Fibroblast of skin of left quadriceps (primary cell): ENCODE results near the gene MPG.

Source experiments
- DNase-seq, 2 experiments: peaks; one replicate each; pipeline ENCODE4 v3.0.0-alpha.2; 2013; ENCODE audit warnings: low read depth in 2 of 2

Gene MPG

DNA sequence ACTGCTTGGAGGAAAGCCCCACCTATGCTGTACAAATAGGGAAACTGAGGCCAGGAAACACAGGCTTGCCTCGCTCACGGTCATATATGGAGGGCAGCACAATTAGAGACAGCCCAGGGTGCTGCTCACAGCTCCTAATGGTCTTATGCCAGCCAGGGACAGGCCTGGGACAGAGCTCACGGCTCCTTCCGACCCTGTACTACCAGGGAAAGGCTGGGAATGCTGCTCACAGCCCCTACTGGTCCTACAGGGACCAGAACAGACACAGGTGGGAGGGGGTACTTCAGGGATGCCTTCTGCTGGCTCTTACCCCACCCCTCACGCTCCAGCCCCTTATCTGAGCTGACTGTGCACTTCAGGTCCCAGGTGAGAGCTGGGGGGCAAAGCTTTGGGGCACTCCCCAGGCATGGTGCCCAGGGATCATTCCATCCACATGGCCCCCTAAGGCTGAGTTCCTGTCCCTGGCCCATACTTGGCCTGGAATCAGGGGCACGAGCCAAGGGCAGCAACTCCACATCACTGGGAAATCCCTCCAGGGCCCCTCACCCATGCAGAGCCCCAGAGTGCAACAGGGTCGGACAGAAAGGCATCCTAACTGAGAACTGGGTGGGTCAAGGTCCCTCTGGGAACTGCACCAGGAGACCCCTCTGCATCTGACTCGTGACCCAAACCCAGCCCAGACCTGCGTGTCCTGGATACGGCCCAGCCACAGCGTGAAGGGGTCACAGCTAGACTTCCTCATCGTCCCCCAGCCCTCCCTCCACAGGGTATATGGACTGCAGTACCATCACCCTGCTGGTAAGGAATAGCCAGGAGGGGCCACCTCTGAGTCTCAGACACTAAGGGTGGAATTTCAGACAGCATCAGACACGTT is 11.5 kb upstream of the MPG start:
- no peak for DNase-seq

DNA sequence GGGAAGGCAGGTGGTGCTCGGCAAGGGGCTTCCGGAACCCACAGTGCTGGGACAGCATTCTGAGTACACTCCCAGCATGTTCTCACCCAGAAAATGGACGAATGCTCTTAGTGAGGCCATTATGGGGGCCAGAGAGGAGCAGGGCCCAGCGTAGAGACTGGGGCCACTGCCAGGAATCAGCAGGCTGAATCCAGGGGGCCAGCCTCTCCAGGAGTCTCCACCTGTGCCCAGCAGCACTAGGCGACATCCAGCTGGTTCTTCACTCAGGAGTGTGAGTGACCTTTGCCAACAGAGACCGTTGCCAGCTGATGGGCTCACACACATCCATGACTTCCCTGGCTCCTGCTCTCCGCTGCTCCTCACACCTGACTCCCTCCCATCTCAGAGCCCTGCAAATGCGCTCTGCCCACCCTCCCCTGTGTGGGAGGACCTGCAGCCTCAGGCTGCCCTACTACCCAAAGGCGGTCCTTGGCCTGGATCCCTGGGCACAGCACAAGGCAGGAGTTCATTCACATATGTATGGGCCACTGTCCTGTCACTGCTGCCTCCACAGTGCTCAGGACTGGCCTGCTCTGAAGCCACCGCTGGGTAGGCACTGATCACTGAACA is 10.7 kb upstream of the MPG start:
- DNase-seq = no peak

DNA sequence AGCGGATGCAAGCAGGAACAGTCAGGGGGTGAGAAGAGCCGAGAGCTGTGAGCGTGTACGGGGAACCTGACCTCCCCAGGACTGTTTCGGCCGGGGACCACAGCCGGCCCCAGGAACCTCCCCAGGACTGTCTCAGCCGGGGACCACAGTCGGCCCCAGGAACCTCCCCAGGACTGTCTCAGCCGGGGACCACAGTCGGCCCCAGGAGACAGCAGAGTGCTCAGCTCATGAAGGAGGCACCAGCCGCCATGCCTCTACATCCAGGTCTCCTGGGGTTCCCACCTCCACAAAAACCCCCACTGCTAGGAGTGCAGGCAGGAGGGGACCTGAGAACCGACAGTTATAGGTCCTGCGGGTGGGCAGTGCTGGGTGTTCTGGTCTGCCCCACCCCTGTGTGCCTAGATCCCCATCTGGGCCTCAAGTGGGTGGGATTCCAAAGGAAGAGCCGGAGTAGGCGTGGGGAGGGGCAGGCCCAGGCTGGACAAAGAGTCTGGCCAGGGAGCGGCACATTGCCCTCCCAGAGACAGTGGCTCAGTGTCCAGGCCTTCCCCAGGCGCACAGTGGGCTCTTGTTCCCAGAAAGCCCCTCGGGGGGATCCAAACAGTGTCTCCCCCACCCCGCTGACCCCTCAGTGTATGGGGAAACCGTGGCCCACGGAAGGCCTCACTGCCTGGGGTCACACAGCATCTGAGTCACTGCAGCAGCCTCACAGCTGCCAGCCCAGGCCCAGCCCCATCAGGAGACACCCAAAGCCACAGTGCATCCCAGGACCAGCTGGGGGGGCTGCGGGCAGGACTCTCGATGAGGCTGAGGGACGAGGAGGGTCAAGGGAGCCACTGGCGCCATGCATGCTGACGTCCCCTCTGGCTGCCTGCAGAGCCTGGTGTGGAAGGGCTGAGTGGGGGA is 9.9 kb upstream of the MPG start:
- DNase-seq = no peak

DNA sequence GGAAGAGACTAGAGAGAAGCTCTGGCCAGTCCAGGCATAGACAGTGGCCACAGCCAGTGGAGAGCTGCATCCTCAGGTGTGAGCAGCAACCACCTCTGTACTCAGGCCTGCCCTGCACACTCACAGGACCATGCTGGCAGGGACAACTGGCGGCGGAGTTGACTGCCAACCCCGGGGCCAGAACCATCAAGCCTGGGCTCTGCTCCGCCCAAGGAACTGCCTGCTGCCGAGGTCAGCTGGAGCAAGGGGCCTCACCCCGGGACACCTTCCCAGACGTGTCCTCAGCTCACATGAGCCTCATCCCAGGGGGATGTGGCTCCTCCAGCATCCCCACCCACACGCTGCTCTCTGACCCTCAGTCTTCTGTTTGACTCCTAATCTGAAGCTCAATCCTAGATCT is 8.8 kb upstream of the MPG start:
- DNase-seq = no peak

DNA sequence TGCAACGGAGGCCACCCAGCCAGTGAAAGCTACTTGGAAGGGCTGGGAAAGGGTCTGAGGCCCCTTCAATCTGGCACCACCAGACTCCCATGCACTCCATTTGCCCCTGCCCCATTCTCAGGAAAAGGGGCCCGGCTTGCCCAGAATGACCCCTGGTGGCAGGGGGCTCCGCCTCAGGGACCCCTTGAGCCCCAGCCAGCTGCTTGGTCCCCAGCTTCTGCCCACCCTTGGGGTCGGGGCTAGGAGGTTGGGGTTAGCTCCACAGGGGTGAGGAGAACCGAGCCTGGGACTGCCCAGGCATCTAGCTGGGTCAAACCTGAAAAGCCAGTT is 6.8 kb upstream of the MPG start:
- DNase-seq = no peak

DNA sequence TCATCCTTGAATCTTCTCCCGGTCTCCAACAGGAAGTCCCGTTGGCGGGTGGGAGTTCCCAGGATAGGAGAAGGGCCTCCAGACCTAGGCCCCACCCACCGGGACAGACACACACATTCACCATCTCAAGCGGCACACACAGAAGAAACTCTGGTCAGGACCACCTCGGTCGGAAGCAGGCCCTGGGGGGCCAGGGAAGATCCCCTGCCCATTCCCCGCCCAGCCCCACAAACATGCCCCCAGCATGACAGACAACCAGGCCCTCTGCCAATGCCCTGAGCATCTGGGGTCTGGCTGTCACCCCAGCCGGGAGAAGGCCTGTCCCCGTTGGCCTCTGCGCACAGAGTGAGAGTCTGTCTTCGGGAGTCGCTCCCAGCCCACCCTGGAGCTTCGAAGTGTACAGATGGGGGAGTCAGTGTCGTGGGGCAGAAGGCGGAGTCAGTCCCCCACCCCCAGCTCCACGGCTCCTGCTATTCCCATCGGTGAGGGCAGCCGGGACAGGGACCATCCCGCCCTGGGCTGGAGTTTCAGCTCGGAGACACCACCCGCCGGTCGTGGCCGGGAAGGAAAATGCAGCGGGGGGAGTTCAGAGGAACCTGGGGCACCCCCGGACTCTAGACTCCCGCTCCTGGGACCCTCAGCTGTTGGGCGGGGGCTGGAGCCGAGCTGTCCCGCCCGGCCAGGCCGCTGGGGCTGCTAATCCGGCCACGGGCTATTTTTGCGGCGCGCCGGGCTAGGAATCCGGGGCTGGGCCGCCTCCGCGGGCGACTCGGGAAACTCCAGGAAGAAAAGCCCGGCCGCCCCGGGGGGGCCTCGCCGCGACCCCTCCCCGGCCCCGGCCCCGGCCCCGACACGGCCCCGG is 6.3 kb upstream of the MPG start:
- DNase-seq = no peak

DNA sequence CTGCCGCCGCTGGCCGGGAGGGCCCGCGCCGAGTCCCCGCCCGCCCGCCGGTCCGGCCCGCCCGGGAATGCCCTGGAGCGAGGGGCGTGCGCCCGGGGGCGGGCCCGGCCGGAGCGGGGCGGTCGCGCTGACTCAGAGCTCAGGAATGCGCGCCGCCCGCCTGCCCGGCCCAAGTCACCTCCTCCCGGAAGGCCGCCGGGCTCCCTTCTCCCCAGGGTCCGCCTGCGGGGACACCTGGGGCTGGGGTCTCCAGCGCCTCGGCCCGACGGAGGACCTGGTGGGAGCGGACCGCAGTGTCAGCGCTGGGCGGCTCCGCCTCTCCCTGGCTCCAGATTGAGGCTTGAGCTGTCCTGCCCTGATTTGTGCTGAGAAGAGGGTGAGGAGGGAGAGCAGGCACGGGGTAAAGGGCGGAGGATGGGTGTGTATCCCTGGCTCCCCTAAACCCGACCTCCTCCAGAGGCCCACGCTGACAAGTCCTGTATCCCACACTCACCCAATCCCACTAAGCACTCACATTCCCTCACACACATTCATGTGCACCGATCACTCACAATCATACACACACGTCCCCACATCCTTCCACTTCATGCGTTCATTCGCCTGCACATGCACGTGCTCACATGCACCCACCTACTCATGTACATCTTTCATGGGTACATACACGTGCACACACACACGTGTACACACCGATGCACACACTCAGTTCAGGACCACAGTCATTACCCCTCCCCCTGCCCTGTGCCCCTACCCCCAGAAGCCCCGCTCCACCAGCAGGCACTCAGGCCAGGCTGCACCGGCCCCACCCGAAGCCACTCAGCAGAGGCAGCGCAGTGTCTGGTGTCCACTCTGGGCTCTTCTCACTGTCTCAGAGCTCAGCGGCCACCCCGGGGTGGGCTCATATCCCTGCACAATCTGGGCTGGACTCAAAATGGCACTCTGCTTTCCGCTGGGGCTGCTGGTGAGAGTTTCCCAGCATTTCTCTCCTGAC is 5.2 kb upstream of the MPG start, which contains the start of gene RHBDF1:
RHBDF1 (minus strand) TSS at position 71 of the 988 bp plus-strand sequence. CDS start 7,616 bp downstream, outside the sequence.
- DNase-seq = no peak

DNA sequence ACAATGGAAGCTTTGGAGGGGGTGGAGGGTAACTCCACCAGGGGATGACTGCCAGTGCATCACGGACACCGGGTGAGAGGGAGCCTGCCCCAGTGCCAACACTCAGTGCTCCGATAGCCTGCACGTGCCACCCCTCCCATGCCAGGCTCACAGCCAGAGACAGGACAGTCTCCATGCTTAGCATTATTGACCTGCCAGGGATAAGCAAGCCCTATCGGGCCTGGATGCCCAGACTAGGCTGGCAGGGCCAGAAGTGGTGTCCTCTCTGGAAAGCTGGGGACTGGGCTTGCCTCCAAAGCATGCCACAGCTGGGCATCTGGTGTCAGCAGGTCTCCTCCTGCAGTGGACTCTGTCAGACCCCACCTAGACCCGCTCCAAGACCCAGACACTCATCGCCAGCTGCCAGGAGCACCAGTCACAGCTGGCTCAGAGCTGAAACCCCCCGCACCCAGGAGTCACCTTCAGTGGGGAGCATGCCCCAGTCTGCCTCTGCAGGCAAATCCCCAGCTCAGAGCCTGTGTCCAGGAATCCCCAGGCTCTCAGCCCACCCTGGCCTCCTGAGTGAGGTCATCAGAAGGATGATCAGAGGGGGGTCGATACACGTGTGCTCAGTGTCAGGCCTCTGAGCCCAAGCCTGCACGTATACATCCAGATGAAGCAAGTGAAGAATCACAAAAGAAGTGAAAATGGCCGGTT is 3.8 kb upstream of the MPG start:
- DNase-seq = no peak

DNA sequence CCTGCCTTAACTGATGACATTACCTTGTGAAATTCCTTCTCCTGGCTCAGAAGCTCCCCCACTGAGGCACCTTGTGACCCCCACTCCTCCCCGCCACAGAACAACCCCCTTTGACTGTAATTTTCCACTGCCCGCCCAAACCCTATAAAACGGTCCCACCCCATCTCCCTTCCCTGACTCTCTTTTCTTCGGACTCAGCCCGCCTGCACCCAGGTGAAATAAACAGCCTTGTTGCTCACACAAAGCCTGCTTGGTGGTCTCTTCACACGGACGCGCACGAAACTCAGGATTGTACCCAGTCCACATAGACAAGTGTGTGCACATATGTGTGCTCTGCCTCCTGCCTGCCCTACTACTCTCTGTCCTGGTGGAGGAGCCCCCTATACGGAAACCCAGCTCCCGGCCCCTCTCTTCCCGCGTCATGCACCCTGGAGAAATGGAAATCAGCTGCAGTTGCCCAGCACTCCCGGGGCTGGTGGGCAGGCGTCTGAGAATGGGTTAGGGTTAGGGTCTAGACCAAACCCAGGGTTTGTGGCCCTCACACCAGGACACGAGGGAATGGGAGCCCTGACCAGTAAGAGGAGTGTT is 3.2 kb upstream of the MPG start:
- no peak for DNase-seq

DNA sequence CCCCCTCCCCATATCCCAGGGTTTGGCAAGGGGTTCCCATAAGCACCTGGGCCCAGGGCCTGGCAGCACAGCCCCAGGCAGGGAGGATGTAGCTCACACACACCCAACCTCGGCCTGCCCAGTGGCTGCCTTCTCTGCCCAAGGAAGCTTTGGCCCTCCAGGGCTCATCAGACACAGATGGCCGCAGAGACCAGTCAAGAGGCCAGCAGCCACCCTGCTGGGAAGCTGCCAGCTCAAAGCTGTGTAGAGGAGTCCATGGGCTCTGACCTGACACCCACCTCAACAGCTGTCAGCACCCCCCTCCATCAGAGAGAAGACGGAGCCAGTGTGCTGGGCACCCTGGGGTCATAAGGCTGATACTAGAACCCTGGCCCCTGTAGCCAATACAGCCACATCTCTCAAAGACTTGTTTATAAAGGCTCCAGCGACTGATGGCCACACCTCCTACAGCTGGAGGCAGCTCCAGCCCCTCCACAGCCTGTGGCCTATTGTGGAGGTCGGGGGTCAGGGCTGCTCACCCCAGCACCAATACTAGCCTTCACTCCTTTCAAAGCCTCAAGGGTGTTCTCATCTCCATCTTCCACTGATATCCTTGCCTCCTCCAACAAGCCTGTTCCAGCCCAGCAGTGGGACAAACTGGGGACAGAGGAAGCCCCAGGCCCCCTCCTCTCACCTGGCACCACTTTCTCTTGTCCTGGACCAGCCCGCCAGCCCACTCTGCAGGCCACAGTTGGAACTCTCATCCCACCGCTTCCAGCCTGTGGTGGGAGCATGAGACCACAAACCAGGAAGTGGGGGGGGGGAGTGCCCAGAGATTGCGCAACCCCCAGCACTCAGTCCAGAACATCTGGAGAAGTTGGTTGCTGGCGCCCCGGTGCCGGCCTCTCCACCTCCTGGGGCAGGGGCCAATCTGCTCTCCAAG is 2.2 kb upstream of the MPG start:
- DNase-seq = peak; percentile 78 to 80

DNA sequence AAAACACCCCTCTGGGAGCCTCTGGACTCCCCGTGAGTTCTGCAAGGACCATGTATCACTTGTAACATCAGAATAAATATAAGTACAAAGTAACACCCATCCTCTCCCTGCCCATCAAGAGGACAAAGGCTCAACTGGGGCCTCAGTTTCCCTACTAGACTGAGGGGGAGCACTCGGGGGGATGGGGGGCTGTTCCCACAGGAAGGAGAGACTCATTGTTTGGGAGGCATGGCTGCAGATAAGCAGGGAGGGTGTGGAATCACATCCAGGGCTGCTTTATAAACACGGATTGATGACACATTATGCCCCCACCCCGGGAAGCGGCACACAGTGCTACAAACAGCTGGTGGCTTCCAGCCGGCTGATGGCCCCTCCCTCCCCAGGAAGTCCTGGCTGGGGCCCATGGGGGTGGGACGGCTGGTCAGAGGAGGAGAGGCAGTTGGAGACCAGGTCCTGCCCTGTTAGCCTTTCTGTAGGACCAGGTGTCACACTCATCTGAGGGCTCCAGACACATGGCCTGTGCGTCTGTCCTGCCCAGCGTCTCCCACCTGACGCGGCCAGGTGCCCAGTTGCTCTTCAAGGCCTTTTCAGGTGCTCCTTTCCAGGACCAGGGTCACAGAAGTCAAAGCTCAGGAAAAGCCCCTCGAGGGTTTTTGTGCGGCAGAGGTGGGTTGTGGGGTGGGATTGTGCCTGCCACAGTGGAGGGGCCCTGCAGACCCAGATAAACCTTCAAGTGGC is 1.3 kb upstream of the MPG start:
- DNase-seq = peak in 1 of 2 experiments; percentile 39

DNA sequence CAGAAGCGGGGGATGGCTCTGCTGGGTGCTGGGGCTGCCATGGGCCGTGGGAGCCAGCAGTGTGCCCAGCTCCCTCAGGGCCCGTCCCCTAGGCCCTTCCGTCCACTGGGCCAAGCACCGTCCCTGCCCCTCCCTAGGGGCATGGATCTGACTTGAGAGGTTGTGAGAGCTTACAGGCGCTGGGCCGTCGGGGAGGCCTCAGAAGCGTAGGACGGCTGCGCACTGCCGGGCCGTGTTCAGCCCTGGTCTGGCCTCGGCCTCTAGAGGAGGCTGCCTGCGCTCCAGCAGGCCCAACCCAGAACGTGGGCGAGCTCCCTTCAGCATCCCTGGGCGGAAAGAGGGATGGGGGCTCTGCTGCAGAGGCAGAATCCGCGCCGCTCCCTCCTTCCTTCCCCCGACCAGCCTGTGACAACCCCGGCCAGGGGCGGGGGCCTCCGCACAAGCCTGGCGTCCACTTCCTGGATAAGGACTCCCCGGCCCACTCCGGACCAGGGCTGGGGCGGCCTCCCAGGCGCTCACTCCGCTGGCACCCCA is 685 bp upstream of the MPG start:
- no peak for DNase-seq

DNA sequence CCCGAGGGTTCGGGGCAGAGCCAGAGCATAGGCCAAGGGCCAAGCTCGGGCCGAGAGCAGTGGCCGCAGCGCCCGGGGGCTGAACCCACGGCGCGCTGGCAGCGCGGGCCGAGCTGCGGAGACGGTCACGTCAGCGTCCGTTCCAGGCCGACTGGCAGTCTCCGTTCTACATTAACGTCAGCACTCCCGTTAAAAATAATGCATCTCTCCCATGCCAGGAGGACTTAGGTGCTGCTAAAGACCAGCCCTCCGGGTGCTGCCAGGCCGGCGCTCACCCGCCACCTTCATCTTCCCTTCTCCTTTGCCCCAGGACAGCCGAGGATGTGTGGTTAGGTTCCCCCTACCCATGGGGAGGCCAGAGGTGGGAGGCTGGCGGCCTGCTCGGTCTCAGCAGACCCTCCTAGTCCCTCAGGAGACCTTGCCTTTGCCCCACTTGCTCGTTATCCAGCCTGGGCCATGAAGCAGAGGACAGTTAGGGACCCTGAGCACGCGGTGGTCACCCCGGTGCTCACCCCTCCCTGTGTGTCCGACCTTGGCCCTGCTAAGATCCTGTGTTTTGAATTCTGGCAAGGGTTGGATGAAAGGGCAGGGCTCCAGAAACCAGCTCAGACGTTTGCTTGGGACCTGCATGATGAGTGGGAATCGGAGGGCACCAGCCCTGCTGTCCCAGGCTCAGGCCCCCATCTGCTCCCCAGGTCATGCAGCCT is 572 bp downstream of the MPG start:
- no peak for DNase-seq

DNA sequence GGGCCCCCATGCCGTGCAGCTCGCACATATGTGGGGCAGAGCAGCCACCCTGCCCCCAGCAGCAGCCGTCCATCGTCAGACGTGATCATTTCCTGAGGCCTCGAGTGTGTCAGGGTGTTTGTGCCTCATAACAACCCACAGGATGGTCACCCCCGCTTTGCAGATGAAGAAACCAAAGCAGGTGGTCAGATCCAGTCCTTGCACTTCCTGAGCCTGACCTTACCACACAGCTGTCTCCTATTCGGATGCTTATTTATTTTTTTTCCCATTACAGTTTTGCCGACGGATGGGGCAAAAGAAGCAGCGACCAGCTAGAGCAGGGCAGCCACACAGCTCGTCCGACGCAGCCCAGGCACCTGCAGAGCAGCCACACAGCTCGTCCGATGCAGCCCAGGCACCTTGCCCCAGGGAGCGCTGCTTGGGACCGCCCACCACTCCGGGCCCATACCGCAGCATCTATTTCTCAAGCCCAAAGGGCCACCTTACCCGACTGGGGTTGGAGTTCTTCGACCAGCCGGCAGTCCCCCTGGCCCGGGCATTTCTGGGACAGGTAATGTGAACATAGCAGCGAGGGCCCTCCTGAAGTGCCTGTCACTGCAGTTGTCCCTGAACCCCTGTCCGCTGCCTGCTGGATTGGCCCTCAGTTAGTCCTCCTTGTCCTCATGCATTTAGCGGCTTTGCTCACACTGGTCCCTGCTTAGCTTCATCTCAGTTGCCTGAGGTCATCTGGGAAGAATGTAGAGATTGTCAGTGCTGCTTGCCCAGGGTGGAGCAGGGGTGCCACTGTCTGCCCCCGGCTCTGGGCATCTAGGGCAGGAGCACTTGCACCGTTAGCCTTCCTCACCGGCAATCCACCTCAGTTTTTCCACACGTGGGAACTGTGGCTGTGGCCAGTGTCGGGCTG is 1.4 kb downstream of the MPG start:
- no peak for DNase-seq

DNA sequence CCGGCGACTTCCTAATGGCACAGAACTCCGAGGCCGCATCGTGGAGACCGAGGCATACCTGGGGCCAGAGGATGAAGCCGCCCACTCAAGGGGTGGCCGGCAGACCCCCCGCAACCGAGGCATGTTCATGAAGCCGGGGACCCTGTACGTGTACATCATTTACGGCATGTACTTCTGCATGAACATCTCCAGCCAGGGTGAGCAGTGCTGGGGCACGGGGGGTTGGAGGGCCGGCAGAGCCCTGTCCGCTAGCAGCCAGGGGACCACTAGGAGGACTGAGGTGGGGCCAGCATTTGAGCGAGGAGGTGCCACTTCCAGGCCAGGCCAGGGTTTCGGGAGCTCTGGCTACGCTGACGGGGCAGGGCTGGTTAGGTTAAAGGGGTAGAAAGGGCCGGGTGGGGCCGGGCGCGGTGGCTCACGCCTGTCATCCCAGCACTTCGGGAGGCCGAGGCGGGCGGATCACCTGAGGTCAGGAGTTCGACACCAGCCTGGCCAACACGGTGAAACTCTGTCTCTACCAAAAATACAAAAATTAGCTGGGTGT is 5.1 kb downstream of the MPG start:
- no peak for DNase-seq
